ENCODE data around the gene MEG3. TPM values are rescaled to one million over a fixed set of nuclear protein-coding genes. Genes with fewer than 3 reads are reported as not detected.

The MEG3 gene
- total and polyA plus RNA-seq, 2 of the 8 experiments (the other 6 are each of a cell fraction or from before 2014, with no cell fraction given) = 0.17 to 1.1 TPM

DNA sequence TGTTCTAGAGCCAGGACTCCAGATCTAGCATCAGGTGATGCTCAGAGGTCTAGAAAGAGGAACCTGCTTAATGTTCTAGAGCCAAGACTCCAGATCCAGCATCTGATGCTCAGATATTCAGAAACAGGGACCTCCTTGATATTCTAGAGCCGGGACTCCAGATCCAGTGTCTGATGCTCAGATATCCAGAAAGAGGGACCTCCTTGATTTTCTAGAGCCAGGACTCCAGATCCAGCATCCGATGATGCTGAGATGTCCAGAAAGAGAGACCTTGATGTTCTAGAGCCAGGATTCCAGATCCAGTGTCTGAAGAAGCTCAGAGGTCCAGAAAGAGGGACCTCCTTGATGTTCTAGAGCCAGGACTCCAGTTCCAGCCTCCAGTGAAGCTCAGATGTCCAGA is 36.9 kb downstream of the MEG3 start:
- no peak for FAIRE-seq
- no peak overlapping the region for H4K8ac ChIP-seq (ENCODE audit: extremely low read depth, insufficient read depth, low read length)
- H3K23me2 ChIP-seq (ENCODE audit: low read depth, low read length) = peaks cover 3% of the 10 kb centered on the region; the same call in 1 of the 2 replicates
- peaks cover 7 to 14% of the 10 kb centered on the region in 2 experiments; a peak in 3 of 4 replicates for H3K9me3 ChIP-seq (ENCODE audit: insufficient read depth in 2 of 2, low read depth in 1 of 2, low read length in 1 of 2)
- no peak overlapping the region for H3K4me3 ChIP-seq (ENCODE audit: extremely low read depth in 1 of 4, insufficient read depth in 2 of 4, low read depth in 3 of 4, low read length in 4 of 4)
- H3K36me3 ChIP-seq (ENCODE audit: control insufficient read depth in 2 of 4, insufficient read depth in 4 of 4, low read length in 3 of 4) = no peaks in the 10 kb centered on the region
- no peak overlapping the region for H2AFZ ChIP-seq (ENCODE audit: low read length)
- no peak for DNase-seq (ENCODE audit: low read depth in 1 of 2, low spot score in 2 of 2)
- no peak overlapping the region for H3K4ac ChIP-seq (replicated peaks; ENCODE audit: insufficient read length, low read depth, low read length)
- 100% methylated on average over 2 of the region's 2 CpGs; no CpG with 5 or more reads in 1 of the 2 experiments for WGBS, 2 experiments (ENCODE audit: extremely low coverage in 1 of 2, insufficient coverage in 1 of 2, insufficient read length in 1 of 2, insufficient replicate concordance in 2 of 2, low coverage in 1 of 2, low lambda C conversion rate in 2 of 2, missing lambda C conversion rate in 1 of 2)
- ChIA-PET POLR2A (ENCODE audit: partially characterized antibody) (no interaction called here), CTCF (ENCODE audit: partially characterized antibody) (interaction anchor here (0.8 to 3.6 kb wide), 5 partner anchors 8 to 43 kb away, joined by 3 to 13 read pairs (median 6); no protein-coding TSS in a partner anchor)
- no peak overlapping the region for H3K23ac ChIP-seq (ENCODE audit: insufficient read length)
- peaks cover 0 to 2% of the 10 kb centered on the region in 2 experiments for H4K20me1 ChIP-seq (replicated peaks in 1 of 2; ENCODE audit: control insufficient read depth in 1 of 2, insufficient read depth in 2 of 2, low read length in 2 of 2)
- H3K27me3 ChIP-seq (replicated peaks in 1 of 4; ENCODE audit: control insufficient read depth in 3 of 4, extremely low read depth in 1 of 4, insufficient read depth in 3 of 4, low read length in 3 of 4) = no peaks in the 10 kb centered on the region
- H2BK5ac ChIP-seq (ENCODE audit: low read depth, low read length) = no peak overlapping the region
- no peak overlapping the region for H2BK120ac ChIP-seq (replicated peaks; ENCODE audit: low read depth, low read length)
- H3K4me1 ChIP-seq (replicated peaks in 1 of 4; ENCODE audit: control insufficient read depth in 3 of 4, insufficient read depth in 4 of 4, low read length in 3 of 4) = no peaks in the 10 kb centered on the region; a peak in 2 of 7 replicates
- H3K18ac ChIP-seq (ENCODE audit: extremely low read depth, low read length) = no peak overlapping the region
- H2BK15ac ChIP-seq (ENCODE audit: low read length) = no peak overlapping the region
- H3K9ac ChIP-seq (replicated peaks in 1 of 4; ENCODE audit: extremely low read depth in 1 of 4, low read depth in 3 of 4, low read length in 3 of 4) = no peak overlapping the region
- no peak overlapping the region for H2AK5ac ChIP-seq (ENCODE audit: low read depth, low read length)
- no peak overlapping the region for H3K27ac ChIP-seq (ENCODE audit: low read depth, low read length)
- no peaks in the 10 kb centered on the region for H3K79me1 ChIP-seq (ENCODE audit: low read depth, low read length)
- H2BK12ac ChIP-seq (ENCODE audit: low read depth, low read length) = no peak overlapping the region
- no peaks in the 10 kb centered on the region for H3K79me2 ChIP-seq (ENCODE audit: control insufficient read depth in 1 of 2, insufficient read depth in 2 of 2, low read length in 2 of 2)
- H4K5ac ChIP-seq (ENCODE audit: insufficient read length, low read depth, low read length) = no peak overlapping the region
- no peak overlapping the region for H4K91ac ChIP-seq (replicated peaks; ENCODE audit: insufficient read length, low read length)
- H3K56ac ChIP-seq (replicated peaks; ENCODE audit: insufficient read length, low read depth, low read length) = no peak overlapping the region
- H3K14ac ChIP-seq (ENCODE audit: insufficient read length) = no peak overlapping the region
- no peak overlapping the region for H3K4me2 ChIP-seq (ENCODE audit: insufficient read depth in 1 of 2, low read depth in 2 of 2, low read length in 2 of 2)
- H2BK20ac ChIP-seq (ENCODE audit: low read length) = no peak overlapping the region
- TF ChIP-seq HDAC2 (IDR thresholded peaks at IDR 0.05; ENCODE audit: borderline replicate concordance in 1 of 2, low read depth in 2 of 2, low read length in 2 of 2) (no peak), EZH2 (IDR thresholded peaks at IDR 0.05; ENCODE audit: low read depth, low read length, severe bottlenecking) (no peak), CBX5 (IDR thresholded peaks at IDR 0.05; ENCODE audit: low read depth, low read length) (no peak), CEBPB (IDR thresholded peaks at IDR 0.05; ENCODE audit: low read depth, low read length) (no peak), POLR2AphosphoS5 (IDR thresholded peaks at IDR 0.05; ENCODE audit: low read depth, low read length) (no peak), TAF7 (optimal IDR thresholded peaks at IDR 0.05; ENCODE audit: borderline replicate concordance, low read depth, low read length) (no peak), JUN (IDR thresholded peaks at IDR 0.05; ENCODE audit: low read depth, low read length) (no peak), BACH1 (IDR thresholded peaks at IDR 0.05; ENCODE audit: low read length) (no peak), JUND (IDR thresholded peaks at IDR 0.05; ENCODE audit: low read length) (no peak)
- TF ChIP-seq, protein P1, sequence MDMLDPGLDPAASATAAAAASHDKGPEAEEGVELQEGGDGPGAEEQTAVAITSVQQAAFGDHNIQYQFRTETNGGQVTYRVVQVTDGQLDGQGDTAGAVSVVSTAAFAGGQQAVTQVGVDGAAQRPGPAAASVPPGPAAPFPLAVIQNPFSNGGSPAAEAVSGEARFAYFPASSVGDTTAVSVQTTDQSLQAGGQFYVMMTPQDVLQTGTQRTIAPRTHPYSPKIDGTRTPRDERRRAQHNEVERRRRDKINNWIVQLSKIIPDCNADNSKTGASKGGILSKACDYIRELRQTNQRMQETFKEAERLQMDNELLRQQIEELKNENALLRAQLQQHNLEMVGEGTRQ (IDR thresholded peaks at IDR 0.05; ENCODE audit: low read length) = no peak

Measured in H1 (cell line).